HL-60 (cell line): Measurements from ENCODE around the gene RESP18.

ENCODE experiments used
- POLR2AphosphoS5 ChIP-seq: IDR thresholded peaks from 2 replicates; pipeline ENCODE4 v1.6.1; 2012; ENCODE audit warnings: low read depth
- SPI1 ChIP-seq: IDR thresholded peaks from 2 replicates; pipeline ENCODE4 v1.6.1; 2012; ENCODE audit warnings: low read depth, mild to moderate bottlenecking, borderline replicate concordance
- TF ChIP-seq, protein P1 (sequence below): IDR thresholded peaks from one replicate; pipeline ENCODE4 v1.5.1; 2011; ENCODE audit warnings: low read length, control low read depth, inconsistent platforms; ENCODE audit not compliant: insufficient read depth
- TF ChIP-seq, protein P2 (sequence below): IDR thresholded peaks from 2 replicates; pipeline ENCODE4 v1.6.1; 2012; ENCODE audit warnings: low read depth; ENCODE audit not compliant: insufficient replicate concordance

DNA sequence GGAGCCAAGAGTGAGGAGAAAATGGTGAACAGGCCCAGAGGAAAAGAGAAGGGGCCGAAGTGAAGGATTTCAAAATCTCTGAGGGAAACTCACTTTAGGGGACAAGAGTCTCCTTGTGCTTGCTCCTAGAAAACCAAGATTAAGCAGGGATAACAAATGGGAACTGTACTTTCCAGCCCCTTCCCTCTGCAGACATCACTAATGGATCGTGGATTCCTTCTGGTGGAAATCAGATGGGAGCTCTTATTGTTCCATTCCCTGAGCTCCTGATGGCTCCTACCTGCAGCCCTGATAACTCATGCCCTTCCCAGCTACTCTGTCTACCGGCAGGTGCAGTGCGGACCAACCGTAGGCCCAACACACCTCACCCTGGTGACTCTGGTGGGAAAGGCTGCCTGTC, 20.6 kb upstream of the RESP18 start:
- TF ChIP-seq, protein P1, sequence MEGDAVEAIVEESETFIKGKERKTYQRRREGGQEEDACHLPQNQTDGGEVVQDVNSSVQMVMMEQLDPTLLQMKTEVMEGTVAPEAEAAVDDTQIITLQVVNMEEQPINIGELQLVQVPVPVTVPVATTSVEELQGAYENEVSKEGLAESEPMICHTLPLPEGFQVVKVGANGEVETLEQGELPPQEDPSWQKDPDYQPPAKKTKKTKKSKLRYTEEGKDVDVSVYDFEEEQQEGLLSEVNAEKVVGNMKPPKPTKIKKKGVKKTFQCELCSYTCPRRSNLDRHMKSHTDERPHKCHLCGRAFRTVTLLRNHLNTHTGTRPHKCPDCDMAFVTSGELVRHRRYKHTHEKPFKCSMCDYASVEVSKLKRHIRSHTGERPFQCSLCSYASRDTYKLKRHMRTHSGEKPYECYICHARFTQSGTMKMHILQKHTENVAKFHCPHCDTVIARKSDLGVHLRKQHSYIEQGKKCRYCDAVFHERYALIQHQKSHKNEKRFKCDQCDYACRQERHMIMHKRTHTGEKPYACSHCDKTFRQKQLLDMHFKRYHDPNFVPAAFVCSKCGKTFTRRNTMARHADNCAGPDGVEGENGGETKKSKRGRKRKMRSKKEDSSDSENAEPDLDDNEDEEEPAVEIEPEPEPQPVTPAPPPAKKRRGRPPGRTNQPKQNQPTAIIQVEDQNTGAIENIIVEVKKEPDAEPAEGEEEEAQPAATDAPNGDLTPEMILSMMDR, result no peak
- no peak for TF ChIP-seq POLR2AphosphoS5
- TF ChIP-seq, protein P2, sequence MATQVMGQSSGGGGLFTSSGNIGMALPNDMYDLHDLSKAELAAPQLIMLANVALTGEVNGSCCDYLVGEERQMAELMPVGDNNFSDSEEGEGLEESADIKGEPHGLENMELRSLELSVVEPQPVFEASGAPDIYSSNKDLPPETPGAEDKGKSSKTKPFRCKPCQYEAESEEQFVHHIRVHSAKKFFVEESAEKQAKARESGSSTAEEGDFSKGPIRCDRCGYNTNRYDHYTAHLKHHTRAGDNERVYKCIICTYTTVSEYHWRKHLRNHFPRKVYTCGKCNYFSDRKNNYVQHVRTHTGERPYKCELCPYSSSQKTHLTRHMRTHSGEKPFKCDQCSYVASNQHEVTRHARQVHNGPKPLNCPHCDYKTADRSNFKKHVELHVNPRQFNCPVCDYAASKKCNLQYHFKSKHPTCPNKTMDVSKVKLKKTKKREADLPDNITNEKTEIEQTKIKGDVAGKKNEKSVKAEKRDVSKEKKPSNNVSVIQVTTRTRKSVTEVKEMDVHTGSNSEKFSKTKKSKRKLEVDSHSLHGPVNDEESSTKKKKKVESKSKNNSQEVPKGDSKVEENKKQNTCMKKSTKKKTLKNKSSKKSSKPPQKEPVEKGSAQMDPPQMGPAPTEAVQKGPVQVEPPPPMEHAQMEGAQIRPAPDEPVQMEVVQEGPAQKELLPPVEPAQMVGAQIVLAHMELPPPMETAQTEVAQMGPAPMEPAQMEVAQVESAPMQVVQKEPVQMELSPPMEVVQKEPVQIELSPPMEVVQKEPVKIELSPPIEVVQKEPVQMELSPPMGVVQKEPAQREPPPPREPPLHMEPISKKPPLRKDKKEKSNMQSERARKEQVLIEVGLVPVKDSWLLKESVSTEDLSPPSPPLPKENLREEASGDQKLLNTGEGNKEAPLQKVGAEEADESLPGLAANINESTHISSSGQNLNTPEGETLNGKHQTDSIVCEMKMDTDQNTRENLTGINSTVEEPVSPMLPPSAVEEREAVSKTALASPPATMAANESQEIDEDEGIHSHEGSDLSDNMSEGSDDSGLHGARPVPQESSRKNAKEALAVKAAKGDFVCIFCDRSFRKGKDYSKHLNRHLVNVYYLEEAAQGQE, result no peak
- TF ChIP-seq SPI1, result no peak
